GM19324 (cell line): ENCODE results near the gene CEP112.
A peak's percentile ranks its signal among the peaks of the same experiment; 100 is the strongest.
"Not testable (repeated sequence)": the region's sequence is repeated elsewhere in the genome, so short reads cannot be mapped to it uniquely, and the experiment has no call there.

Experiments
- ATAC-seq: cut with Tn5 transposase; IDR thresholded peaks from one replicate; pipeline ENCODE4 v1.9.1; 2021; ENCODE audit warnings: mild to moderate bottlenecking, moderate library complexity; ENCODE audit not compliant: unreplicated experiment, low FRiP score

The CEP112 gene

DNA sequence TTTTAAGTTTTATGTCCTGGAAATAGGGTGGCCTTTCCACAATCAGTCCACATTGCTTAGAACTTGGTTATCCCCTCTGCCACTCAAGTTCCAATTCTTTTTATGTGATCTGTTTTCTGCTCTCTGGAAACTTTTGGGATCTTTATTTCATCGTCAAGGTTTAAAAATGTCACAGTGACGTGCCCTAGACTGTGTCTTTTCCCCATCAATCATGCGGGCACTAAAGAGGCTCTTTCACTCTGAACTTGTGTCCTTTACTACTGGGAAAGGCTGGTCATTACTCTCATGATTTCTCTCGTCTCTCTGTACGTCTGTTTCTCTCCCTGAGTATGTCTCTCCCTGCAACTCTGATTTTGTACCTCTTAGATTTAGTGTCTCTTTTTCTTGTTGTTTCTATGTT lies 440.7 kb downstream of the CEP112 start:
- no peak for ATAC-seq

DNA sequence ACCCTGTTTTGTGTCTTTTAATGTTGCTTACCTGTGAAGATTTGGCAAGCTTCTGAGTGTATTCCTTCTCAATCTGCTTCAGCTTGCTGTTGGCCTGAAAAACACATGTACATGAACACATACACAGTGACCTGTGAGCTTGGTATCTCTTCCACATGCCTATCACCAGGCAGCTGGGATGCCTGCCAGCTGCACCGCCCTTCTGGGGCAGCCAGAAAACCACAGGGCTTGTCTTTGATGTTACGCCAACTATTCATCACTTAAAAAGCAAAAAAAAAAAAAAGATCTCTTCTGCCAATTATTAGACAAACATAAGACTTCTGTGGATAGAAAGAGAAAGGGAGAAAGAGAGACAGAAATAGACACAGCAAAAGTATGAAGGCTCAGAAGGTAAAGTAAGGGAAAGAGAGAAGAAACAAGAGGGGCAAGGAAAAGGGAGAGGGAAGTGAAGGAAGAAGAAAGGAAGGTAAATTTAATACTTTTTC lies 441.3 kb downstream of the CEP112 start:
- no peak for ATAC-seq

DNA sequence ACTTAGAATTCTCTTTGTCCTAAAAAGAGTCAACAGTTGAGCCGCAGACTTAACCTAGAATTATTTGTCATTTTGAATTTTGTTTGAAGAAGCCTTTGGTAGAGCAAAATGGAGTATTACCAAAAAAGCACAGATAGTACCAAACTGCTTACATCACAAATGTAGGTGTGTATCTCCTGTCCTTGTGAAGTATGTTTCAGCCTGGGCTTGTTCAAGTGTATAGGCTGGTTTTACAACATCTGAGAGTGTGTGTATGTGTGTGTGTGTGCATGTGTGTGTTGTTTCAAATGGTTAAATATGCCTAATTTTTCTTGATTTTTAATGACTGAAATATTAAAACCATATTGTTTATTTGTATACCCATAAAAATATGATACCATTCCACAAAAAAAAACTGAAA lies 441.8 kb downstream of the CEP112 start:
- no peak for ATAC-seq

DNA sequence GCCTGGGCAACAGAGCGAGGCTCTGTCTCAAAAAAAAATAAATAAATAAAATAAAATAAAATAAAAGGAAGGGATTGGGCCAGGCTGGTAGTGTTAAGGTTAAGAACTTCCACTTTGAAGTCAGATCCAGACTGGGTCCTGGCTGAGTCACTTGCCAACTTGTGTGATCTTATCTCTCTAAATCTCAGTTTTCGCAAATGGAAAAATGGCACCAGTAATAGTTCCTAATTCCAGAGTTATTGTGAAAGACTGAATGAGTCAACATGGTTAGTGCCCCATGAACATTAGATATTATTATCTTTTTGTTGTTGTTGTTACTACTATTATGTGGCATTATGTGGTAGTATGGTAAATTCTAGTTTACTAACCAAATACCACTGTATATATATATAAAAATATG lies 442.5 kb downstream of the CEP112 start:
- no peak for ATAC-seq

DNA sequence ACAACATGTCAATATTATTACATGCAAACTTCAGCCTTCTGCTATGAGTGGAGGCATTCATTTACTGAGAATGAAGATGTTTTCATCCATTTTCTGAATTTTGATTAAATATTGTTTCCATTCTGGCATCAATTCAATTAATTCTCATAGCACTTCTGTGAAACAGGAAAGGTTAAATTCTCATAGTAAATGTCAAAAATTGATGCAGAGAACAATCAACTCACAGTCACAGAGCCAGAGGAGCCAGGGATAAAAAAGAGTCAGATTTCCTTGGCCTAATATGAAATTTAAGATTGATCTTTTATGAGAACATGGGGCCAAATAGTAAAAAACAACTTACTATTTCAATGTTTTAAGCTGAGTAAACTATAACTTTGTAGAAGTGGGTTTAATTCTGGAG lies 446.7 kb downstream of the CEP112 start:
- ATAC-seq, result no peak

DNA sequence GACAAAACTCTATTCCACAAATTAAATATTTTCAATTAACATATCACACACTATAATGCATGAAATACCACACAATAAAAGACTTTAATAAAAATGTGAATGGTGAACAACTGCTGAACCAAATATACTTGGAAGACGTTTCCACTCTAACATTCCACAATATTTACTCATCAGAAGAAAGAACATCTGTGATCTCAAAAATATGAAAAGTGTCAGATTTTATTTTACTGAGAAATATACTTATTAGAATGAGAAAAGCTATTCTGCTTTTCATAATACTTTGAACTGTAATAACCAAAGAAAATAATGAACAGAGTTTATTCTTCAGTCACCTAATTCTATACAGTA lies 448.7 kb downstream of the CEP112 start:
- no peak for ATAC-seq

DNA sequence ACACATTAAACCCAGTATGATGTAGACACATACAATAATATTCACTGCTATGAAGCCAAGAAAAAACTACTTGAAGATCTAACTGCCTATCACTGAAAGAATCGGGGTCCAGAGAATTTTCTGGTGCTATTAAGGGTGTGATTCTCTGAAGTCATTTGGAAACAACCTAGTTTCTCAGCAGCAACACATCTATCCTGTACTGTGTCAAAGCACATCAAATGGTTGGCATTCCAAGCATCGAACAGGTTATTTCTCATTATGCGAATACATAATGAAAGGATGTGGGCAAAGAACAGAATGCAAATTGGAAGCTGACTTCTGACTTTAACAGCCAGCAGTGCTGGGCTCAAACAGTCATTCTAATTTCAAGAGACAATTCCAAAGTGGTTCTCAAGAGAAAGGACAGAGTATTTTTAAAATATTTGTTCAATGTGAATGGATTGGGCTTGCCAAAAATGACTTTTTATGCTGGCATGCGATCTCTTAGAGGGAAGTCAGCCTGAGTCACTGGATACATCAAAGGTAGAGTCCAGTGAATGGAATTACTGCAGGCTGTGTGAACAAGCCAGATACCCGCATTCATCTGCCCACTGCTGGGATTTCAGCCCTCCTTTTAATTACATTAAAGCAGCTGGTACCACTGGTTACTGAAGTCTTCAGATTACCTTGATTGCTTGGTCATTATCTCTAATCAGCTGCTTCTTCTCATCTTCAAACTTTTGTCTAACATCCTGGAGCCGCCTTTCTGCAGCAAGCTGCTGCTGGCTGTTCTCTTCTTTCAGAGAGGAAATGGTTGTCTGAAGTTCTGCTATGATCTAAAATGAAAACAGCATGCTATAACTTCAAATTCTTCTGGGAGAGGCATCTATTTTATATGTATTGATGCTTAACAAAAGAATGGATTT lies 449.3 kb downstream of the CEP112 start:
- no peak for ATAC-seq

DNA sequence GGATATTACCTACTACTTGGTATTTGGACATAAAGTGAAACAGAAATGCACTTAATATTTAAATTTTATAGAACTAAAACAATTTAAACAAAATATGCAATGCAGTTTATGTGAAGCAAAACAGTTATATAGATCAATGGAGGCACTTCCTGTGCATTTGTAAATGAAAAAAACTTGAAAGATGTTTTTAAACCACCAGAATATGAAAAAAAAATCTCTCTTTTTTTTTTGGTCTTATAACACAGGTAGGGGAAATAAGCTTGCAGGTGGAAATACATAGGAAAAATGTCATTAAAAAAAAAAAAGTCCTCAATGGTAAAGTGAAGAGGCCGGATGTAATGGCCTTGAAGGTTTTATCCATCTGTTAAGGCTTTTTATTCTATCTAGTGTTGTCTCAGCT lies 450.2 kb downstream of the CEP112 start:
- no peak for ATAC-seq

DNA sequence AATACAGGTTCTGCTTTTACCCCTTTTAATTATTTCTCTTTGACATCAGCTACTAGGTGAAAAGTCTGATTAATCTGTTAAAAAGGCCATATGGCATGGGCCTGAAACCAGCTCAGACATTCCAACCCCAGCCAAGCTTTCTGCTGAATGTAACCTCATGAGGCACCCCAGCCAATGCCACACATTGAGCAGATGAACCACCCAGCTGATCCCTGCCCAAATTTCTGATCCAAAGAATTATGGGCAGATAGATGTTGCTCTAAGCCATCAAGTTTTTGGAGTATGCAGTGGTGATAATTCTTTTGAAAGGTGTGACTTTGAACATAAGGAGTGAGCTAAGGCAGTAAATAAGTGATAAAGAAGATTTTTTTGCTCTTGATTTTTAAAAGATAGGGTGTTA lies 452.9 kb downstream of the CEP112 start:
- no peak for ATAC-seq

DNA sequence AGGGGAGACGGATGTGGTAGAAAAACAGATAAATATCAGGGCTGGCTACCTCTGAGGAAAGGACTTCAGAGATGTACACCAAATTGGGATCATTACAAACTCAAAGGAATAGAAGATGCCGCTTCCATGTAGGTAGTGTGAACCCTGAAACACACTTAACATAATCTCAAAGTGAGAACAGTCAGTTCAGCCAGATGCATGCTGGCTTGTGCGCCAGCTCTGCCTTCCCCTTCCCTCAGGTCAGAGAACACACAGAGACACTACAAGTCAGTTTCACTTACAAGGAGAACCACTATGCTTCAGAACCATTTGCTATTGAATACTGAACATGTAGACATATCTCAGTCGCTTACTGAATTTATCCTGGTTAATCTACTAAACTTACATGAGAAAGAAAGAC lies 454.5 kb downstream of the CEP112 start:
- no peak for ATAC-seq

DNA sequence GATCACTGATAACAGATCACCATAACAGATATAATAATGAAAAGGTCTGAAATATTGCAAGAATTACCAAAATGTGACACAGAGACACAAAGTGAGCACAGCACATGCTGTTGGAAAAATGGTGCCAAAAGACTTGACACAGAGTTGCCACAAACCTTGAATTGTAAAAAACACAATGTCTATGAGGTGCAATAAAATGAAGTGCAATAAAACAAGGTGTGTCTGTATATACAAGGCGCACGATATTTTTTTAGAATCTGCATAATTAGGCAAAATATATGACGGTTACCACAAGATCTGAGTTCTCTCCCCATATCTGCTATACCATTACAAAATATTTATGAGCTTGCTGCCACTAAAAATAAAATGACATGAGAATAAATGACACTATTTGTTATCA lies 458.6 kb downstream of the CEP112 start:
- no peak for ATAC-seq

DNA sequence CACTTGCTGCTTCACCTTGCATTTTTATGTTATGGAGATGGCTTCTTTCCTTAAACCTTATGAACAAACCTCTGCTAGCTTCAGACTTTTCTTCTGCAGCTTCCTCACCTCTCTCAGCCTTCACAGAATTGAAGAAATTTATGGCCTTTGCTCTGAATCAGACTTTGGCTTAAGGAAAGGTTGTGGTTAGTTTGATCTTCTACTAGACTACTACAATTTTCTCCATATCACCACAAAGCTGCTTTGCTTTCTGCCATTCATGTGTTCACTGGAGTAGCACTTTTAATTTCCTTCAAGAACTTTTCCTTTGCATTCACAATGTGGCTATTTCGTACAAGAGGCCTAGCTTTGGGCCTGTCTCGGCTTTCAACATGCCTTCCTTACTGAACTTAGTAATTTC lies 459.3 kb downstream of the CEP112 start:
- ATAC-seq, result not testable (repeated sequence)

DNA sequence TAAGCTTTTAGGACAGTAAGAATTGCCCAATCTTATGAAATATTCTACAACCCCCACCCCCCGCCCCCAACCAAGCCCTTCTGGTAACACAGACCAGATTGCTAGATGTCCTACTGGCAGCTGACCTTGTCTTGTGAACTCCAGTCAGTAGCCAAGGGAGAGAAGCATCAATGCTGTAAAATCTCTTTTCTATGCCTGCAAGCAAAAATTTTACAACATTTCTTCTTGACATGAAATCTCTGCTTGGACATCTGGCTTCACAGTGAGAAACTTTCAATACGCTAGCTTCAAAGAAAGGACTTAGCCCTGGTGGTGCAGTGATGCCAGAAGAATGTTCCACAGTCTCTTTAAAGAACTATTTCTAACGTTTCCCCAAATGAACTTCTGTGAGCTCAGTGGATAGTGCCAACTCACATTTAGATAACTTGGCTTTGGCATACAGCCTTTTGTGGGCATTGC lies 461.2 kb downstream of the CEP112 start:
- ATAC-seq, result no peak

DNA sequence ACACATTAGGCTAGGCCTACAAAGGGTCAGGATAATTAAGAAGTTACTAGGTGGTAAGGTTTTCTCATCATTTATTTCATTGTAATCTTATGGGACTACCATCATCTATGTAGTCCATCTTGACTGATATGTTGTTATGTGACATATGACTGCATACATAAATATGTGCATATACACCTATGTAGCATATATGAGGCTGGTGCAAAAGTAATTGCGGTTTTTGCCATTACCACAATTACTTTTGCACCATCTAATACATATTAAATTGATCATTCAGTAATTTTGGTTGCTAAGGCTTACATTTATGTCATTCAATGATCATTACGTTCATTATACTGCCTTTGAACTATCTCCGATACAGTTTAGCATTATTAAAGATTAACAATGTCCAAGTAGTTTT lies 462.7 kb downstream of the CEP112 start:
- no peak for ATAC-seq

DNA sequence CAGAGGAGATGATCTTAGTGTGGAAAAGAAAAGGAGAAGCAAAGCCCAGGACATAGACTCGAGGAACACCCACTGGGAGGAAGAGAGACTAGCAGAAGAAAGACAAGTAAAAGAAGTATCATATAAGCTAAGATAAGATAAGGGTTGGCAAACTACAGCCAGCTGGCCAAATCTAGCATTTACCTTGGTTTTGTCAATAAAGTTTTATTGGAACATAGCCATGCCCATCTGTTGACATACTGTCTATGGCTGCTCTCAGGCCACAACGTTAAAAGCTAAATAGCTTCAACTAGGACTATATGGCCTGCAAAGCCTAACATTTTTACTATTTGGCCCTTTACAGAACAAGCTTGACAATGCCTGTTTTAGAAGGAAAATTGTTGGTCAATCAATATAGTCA lies 464.1 kb downstream of the CEP112 start:
- no peak for ATAC-seq

DNA sequence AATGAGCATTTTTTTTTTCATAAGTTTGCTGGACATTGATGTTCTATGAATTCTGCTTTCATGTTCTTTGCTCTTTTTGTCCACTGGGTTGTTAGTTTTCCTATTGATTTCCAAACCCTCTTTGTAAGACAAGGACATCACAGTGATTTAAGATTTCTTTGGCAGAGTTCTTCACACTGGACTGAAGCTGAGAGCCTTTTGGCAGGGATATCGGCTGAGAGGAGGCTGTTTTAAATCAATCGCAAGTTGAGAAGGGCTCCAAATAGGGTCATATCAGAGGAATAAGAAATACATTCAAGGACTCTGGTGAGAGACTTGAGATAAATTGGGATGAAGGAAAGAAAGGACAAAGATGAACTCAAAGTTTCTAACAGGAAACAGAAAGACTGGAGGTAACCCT lies 464.7 kb downstream of the CEP112 start:
- no peak for ATAC-seq

DNA sequence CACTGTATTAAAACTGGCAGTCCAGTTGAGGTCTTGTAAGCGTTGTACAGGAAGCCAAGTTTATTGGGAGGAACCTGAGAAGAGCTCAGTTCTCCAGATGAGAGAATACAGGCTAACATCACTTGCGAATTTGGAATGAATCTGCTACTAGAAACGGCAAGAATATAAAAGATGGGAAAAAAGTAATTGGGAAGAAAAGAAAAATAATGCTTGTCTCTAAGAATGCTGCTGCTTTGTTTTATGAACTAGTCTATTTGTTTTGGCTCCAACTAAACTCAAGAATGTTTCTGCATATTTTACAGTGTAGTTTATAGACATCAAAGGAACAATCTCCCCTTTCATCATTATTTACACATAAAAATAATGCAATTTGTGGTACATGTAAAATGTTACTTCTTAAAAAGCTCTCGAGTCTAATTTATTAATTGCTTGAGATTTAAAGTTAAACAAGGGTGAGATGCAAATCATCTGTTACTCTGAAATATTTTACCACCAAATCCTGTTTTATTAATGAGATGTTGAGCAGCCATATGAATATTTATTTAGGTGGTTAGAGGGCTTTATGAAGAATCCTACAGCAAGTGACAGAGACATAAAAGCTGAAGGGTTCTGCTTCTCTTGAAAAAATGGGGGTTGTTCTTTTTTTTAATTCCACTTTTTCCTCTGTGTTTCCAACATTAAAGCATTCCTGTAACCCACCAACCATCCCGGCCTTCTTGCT lies 468.3 kb downstream of the CEP112 start:
- no peak for ATAC-seq

DNA sequence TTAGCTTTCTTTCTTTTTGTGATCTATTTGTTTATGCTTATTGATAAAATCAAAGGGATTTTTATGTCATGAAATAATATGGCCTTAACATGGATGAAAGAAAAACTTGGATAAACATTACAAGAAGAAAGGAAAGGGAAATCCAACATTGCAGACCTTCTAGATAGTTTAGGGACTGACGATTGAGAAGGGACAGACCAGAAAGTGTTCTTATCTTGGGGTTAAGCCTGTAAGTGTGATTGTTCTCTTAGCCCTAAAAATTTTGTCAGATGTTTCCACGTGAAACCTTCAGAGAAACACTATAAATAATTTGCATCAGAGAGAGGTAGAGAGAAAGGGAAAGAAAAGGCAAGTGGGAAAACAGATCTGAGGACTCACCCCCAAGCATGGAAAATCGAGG lies 473.3 kb downstream of the CEP112 start:
- no peak for ATAC-seq

DNA sequence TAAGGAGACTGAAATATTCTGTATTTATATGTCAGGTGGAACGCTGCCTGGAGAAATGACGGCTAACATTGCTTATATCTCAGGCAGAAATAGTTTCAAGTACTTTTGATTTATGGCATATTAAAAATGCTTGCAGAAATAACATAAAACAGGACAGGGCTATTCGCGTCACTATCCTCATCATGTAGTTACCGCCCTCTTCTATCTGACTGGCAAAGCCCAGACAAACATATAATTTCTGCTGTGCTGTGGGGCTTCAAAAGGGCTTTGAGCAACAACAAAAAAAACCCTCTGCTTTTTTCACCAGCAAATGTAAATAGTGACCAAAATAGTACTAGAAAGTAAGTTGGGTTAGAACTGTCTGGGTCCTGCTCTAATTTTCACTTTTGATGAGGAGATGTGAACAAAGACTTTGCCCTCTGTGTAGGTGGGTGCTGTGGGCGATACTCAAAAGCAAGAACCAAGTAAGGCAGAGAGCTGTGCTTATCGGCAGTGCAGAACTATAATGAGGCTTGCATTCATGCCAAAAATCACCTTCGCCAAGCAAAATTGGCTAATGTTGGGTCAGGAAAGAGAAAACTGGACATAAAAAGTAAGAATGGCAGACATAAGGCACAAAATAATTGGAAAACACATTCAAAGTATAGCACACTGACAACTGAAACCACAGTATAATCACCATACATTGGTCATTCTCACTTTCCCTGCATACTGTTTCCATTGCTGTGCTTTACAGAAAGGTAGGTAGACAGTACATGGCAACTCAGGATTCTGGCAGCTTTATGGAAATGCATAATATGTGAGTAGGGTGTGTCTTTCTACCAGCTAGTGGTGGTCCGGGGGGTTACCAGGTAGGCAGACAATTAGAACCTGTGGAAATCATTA lies 479.3 kb downstream of the CEP112 start:
- peak; percentile 69 for ATAC-seq

DNA sequence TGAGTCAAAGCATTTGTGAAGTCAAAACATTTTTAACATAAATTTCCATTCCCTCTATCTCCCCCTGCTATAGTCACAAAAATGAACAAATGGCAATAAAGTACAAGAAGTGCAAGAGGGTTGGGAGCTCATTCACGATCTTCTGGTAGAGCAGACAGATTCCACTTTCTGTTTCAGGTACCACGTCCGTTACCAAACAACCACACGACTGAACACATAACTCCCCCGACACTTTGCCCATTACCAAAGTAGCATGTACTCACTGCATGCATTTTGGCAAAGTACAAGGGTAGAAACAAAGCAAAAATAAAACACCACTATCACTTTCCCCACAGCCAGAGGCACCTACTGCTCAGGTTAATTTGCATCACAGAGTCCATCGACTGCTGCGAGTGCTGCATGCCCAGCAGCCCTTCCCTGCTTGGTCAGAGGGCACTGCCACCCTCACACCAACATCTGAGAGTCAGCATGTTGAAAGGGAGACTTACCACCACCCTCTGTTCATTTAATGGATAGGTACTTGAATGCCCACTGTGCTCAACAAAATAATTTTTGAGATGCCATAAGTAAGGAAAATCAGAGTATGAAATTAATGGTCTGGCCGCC lies 480.2 kb downstream of the CEP112 start:
- no peak for ATAC-seq
